MM.1S (cell line): ENCODE measurements around the gene F11R.
A peak's percentile ranks its signal among the peaks of the same experiment; 100 is the strongest.
"Not testable (repeated sequence)": the region's sequence is repeated elsewhere in the genome, so short reads cannot be mapped to it uniquely, and the experiment has no call there.

Experiments used
- DNase-seq: peaks from one replicate; pipeline ENCODE4 v3.0.0-alpha.2; 2015
- H2AFZ ChIP-seq: fragments of 300-600 bp; sonication (generic); 2 replicates; pipeline ENCODE4 v1.6.0; 2016; ENCODE audit warnings: antibody characterized with exemption, low read length
- H3F3A ChIP-seq: fragments of 300-600 bp; sonication (generic); 2 replicates; pipeline ENCODE4 v1.6.1; 2016; ENCODE audit warnings: mild to moderate bottlenecking, antibody characterized with exemption, low read length, moderate library complexity, mixed read lengths; ENCODE audit not compliant: insufficient read depth
- H3K27ac ChIP-seq: fragments of 300-600 bp; sonication (generic); 2 replicates; pipeline ENCODE4 v1.5.1; 2016; ENCODE audit warnings: mild to moderate bottlenecking, low read length
- H3K27me3 ChIP-seq: fragments of 300-600 bp; sonication (generic); replicated peaks from 2 replicates; pipeline ENCODE4 v1.6.0; 2016; ENCODE audit warnings: low read length; ENCODE audit not compliant: insufficient read depth
- H3K36me3 ChIP-seq: fragments of 300-600 bp; sonication (generic); replicated peaks from 2 replicates; pipeline ENCODE4 v1.6.1; 2016; ENCODE audit warnings: mild to moderate bottlenecking, low read length, mixed read lengths; ENCODE audit not compliant: insufficient read depth
- H3K4me1 ChIP-seq: fragments of 300-600 bp; sonication (generic); 2 replicates; pipeline ENCODE4 v1.6.1; 2016; ENCODE audit warnings: low read length, mixed read lengths
- H3K4me2 ChIP-seq: fragments of 300-600 bp; sonication (generic); 2 replicates; pipeline ENCODE4 v1.6.0; 2016; ENCODE audit warnings: low read depth, low read length
- H3K4me3 ChIP-seq: fragments of 300-600 bp; sonication (generic); 2 replicates; pipeline ENCODE4 v1.5.1; 2016; ENCODE audit warnings: low read length, mixed read lengths
- H3K79me2 ChIP-seq: fragments of 300-600 bp; sonication (generic); 2 replicates; pipeline ENCODE4 v1.6.1; 2016; ENCODE audit warnings: mixed run types, low read length, mixed read lengths
- H3K9ac ChIP-seq: fragments of 300-600 bp; sonication (generic); 2 replicates; pipeline ENCODE4 v1.6.1; 2016; ENCODE audit warnings: low read length, mixed read lengths
- H3K9me2 ChIP-seq: fragments of 300-600 bp; sonication (generic); replicated peaks from 2 replicates; pipeline ENCODE4 v1.6.1; 2016; ENCODE audit warnings: mild to moderate bottlenecking, low read length, mixed read lengths; ENCODE audit not compliant: insufficient read depth
- H3K9me3 ChIP-seq: fragments of 300-600 bp; sonication (generic); replicated peaks from 2 replicates; pipeline ENCODE4 v1.6.1; 2016; ENCODE audit warnings: mild to moderate bottlenecking, low read length, mixed read lengths; ENCODE audit not compliant: insufficient read depth
- H4K20me1 ChIP-seq: fragments of 300-600 bp; sonication (generic); 2 replicates; pipeline ENCODE4 v1.6.1; 2016; ENCODE audit warnings: mild to moderate bottlenecking, low read length, moderate library complexity, mixed read lengths; ENCODE audit not compliant: insufficient read depth
- CTCF ChIP-seq: fragments of 300-600 bp; sonication (generic); IDR thresholded peaks from 2 replicates; pipeline ENCODE4 v1.5.1; 2016; ENCODE audit warnings: antibody characterized with exemption, low read length, mixed read lengths
- EZH2 ChIP-seq: fragments of 300-600 bp; sonication (generic); optimal IDR thresholded peaks from 2 replicates; pipeline ENCODE3; 2017; ENCODE audit warnings: low read depth, mild to moderate bottlenecking, antibody characterized with exemption, low read length, mixed read lengths
- EZH2phosphoT487 ChIP-seq: fragments of 300-600 bp; sonication (generic); IDR thresholded peaks from 2 replicates; pipeline ENCODE4 v1.6.1; 2018; ENCODE audit warnings: antibody characterized with exemption, low read length

Gene F11R

GRCh38 chr1:161018631-161018930 lies 2.4 kb downstream of the F11R start:
- no peak overlapping the region for H3K27ac ChIP-seq
- H3K4me2 ChIP-seq: peak overlapping the region; percentile 14; the same call in 1 of the 2 replicates
- H2AFZ ChIP-seq: no peak overlapping the region

DNA sequence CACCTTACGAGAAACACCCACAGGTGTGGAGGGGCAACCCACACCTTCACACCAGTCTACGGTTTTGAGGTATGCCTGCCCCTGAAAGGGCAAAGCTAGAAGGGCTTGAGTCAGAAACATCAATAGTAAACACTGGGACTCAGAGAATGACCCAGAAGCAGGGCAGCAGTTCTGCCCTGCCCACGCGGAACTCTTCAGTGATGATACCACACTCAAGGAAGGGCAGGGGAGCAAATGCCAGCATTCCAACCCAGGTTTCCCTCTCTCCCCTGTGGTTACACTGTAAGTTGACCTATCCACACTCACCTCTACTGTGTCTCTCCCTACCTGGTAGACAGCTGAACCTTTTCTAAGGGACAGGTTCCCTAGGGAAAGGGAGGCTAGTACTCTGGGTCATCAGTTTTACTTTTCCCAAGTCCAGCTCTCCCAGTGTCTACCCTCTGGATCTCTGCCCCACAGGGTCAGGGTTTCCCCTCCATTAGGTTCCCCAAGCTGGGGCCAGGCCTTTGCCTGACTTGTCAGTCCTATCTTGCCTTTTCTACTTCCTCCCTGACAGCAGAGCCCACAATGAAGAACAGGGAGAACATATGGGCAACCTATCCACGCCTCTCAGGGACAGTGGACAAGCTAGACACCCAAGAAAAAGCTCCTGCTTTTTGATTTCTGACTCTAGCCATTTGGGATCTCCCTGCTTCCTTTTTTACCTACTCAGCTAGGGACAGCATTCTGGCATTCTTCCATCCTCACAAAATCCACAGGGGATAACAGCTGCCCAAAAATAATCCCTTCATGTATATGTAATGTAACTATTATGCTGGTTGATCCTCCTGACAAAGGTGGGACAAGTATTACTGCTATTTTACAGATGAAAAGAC lies 3.0 kb downstream of the F11R start:
- no peaks in the 10 kb centered on the region for H3K9me3 ChIP-seq
- no peak overlapping the region for H2AFZ ChIP-seq
- no peak overlapping the region for H3K27ac ChIP-seq
- H3F3A ChIP-seq: peaks cover 26% of the 10 kb centered on the region
- H3K36me3 ChIP-seq: no peaks in the 10 kb centered on the region
- H3K4me2 ChIP-seq: no peak overlapping the region
- no peaks in the 10 kb centered on the region for H4K20me1 ChIP-seq
- peaks cover 58% of the 10 kb centered on the region for H3K79me2 ChIP-seq
- peak; percentile 1 for DNase-seq
- no peaks in the 10 kb centered on the region for H3K9me2 ChIP-seq
- no peak for TF ChIP-seq EZH2
- no peak for TF ChIP-seq CTCF
- TF ChIP-seq EZH2phosphoT487: no peak
- H3K4me3 ChIP-seq: no peak overlapping the region
- peaks cover 29% of the 10 kb centered on the region for H3K4me1 ChIP-seq
- no peak overlapping the region for H3K9ac ChIP-seq
- no peaks in the 10 kb centered on the region for H3K27me3 ChIP-seq

More at GRCh38 chr1:161018631-161018930, 2.4 kb downstream of the F11R start:
- H3K9me2 ChIP-seq: no peaks in the 10 kb centered on the region
- DNase-seq: peak; percentile 2
- H3K27me3 ChIP-seq: no peaks in the 10 kb centered on the region
- H3F3A ChIP-seq: peaks cover 20% of the 10 kb centered on the region
- H3K36me3 ChIP-seq: no peaks in the 10 kb centered on the region
- H3K4me3 ChIP-seq: no peak overlapping the region
- no peak overlapping the region for H3K9ac ChIP-seq
- no peak for TF ChIP-seq CTCF
- TF ChIP-seq EZH2: no peak
- peaks cover 24% of the 10 kb centered on the region for H3K4me1 ChIP-seq
- no peaks in the 10 kb centered on the region for H4K20me1 ChIP-seq
- H3K9me3 ChIP-seq: no peaks in the 10 kb centered on the region
- peaks cover 53% of the 10 kb centered on the region for H3K79me2 ChIP-seq

DNA sequence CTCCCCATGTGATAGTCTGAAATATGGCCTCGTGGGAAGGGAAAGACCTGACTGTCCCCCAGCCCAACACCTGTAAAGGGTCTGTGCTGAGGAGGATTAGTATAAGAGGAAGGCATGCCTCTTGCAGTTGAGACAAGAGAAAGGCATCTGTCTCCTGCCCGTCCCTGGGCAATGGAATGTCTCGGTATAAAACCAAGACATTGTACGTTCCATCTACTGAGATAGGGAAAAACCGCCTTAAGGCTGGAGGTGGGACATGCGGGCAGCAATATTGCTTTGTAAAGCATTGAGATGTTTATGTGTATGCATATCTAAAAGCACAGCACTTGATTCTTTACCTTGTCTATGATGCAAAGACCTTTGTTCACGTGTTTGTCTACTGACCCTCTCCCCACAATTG lies 3.8 kb downstream of the F11R start:
- peaks cover 65% of the 10 kb centered on the region for H3K79me2 ChIP-seq
- not testable (repeated sequence) for H3K27ac ChIP-seq, H3K4me2 ChIP-seq

DNA sequence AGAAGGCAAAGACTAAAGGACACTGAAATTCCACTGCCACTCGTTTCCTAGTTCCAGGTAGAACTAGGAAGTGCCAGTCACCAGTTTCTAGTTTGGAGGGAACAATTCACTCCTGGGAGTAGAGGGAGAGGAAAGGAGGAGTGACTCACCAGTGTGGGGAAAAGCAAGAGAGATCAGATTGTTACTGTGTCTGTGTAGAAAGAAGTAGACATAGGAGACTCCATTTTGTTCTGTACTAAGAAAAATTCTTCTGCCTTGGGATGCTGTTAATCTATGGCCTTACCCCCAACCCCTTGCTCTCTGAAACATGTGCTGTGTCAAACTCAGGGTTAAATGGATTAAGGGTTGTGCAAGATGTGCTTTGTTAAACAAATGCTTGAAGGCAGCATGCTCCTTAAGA lies 4.3 kb downstream of the F11R start:
- not testable (repeated sequence) for H3K27ac ChIP-seq, H3K9ac ChIP-seq, H3K4me2 ChIP-seq, H3K9me3 ChIP-seq, DNase-seq, H4K20me1 ChIP-seq, H3K27me3 ChIP-seq, H3K4me3 ChIP-seq, H3K9me2 ChIP-seq, H3K36me3 ChIP-seq, H2AFZ ChIP-seq
- Histone ChIP-seq H3K79me2 (peaks cover 70% of the 10 kb centered on the region), H3F3A (peaks cover 29% of the 10 kb centered on the region), H3K4me1 (peaks cover 27% of the 10 kb centered on the region)

More for the DNA sequence above, 3.8 kb downstream of the F11R start:
- H3K4me1 ChIP-seq: peaks cover 32% of the 10 kb centered on the region
- DNase-seq, H3K27me3 ChIP-seq, H3K36me3 ChIP-seq, H3K9me2 ChIP-seq, H4K20me1 ChIP-seq, H3K4me3 ChIP-seq, H2AFZ ChIP-seq, H3K9me3 ChIP-seq, H3K9ac ChIP-seq: not testable (repeated sequence)
- peaks cover 29% of the 10 kb centered on the region for H3F3A ChIP-seq
